ENCODE results near the gene ADARB1.

Gene ADARB1

DNA sequence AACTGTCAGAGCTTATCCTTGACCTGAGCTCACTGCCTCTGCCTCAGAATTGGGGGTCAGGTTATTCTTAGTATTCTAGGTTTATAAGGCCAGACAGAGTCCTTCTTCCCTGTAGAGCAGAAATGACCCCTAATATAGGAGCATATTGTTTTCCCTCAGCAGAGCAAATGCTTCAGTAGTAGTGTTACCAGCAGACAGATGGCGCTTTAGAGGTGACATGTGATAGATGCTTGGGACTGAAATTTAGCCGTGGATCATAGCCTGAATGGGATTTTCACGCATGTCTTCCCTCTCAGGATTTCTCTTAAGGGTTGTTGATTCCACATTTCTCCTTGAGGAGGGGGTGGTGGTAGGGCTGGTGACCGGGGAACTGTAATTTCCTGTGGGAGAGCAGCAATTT lies 24.5 kb downstream of the ADARB1 start:
- no peak for DNase-seq

DNA sequence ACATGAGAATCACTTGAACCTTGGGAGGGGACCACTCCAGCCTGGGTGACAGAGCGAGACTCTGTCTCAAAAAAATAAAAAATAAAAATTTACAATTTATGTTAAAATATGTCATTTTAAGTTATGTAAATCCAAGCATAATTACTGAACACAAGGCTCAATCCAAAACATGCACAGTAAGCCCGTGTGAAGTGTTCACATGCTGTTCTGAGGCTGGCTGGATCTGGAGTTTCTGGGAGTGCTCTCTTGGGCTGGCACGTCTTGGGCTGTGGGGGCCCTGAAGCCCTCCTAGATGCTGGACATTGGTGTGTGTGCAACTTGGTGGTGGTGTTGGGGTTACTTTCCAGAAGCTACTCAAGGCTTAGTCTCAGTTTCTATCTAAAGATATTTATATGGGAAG lies 25.2 kb downstream of the ADARB1 start:
- DNase-seq, result no peak

GRCh38 chr21:45100866-45101265 lies 26.5 kb downstream of the ADARB1 start:
- no peak for DNase-seq

DNA sequence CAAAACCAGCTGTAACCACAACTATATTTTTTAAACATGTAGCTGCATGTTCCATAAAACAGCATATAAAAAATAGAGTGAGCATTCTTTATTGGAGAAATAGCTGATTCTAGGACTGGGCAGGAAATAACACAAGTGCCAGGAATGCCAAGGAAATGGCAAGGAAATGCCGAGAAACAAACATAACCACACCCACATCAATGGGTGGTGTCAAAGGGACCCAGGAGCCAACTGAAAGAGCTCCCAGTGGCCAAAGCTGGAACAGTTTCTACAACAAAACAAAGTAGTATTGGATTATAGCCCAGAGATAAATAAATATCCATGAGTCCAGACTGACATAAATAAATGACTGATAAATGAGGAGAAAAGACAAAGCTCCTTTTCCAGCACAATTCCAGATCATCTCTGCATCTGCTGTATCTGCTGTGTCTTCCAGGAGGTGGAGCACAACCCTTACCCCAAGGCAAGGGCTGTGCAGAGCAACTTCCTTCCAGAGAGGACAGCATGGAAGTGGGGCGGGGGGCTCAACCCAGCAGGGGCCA lies 28.1 kb downstream of the ADARB1 start:
- DNase-seq, result no peak

DNA sequence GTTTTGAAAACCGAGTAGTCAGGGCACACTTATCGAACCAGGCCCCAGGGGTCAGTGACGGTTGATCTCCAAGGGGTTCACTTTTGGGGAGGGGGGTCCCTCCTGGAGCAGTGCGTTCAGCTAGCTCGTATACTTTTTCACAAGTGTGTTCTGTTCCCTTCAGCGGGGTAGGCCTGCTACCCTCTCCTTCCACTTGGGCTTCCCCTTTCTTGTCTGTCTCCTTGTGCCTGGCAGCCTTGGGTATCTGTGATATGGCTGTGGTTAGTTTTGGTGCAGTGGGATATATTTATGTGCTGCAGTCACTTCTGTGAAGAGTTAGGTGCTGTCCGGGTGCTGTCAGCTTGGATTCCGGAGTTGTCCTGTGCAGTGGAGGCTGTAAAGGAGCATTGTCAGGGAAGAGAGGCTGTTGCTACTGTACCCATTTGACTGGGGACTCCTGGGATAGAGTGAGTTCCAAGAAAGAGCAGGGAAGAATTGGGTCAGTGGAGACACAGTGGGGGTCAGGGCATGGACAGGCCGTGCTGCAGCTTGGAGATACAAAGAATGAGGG lies 29.7 kb downstream of the ADARB1 start:
- no peak for DNase-seq

GRCh38 chr21:45104560-45104959 lies 30.2 kb downstream of the ADARB1 start:
- no peak for DNase-seq

DNA sequence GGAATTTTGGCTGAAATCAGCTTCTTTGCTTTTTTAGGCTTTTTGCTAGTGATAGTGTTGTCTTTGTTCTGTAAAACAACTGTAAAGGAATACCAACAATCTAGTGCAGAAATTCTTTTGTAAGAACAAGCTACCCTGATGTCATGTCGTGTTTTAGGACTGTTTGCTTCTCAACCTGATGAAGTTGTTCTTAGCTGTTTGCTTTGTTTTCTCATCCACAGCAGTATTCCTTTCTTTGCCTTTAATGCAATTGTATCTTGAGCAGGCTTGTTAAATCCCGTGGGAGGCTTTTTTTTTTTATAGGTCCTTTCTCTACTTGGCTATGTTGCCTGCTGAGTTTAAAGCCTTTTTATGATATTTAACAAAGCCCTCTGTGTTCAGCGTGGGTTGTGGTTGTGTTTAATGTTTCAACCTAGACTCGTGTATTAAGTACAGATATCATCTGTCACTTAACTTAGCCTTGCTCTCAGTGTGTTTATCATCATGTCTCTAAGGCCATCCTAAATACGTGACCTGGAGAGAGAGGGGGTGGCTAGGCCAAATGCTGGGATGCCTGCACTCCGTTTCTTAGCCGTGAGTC lies 31.6 kb downstream of the ADARB1 start:
- no peak for DNase-seq

GRCh38 chr21:45108034-45108790 lies 33.8 kb downstream of the ADARB1 start:
- DNase-seq, result no peak

DNA sequence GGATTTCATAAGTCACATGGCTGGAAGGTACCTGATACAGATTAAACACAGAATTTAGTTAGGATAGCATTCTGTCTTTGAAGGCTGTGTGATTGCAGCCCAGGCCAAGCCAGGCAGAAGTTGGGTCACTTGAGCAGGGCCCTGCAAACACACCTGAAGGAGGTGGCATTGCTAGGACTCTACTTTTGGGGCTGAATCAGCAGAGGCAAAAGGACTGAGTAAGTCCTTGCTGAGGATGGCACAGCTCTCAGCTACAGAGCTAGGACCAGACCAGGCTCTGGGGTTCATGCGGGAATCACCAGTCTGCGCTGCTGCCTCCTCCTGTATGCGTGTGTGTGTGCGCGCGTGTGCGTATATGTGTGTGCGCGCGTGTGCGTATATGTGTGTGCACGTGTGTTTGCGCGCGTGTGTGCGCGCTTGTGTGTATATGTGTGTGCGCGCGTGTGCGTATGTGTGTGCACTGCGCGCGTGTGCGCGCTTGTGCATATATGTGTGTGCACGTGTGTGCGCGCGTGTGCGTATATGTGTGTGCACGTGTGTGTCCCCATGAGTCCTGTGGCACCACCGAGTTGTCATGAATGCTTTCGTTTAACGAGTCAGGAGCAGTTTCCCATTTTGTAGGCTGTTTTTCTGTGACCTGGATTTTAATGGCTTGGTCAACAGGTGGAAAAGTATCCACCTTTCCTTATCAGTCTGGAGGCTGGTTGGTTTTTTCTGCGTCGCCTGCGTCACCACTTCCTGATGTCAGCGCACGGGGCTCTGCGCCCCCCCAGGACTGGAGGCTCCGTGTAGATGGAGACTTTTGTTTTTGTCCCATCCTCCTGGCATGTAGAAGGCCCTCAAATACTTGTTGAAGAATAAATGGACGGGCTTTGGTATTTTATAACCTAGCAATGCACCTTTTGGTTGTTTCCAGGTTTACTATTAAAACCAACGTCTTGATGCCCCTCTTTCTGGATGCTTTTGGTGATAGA lies 34.7 kb downstream of the ADARB1 start:
- no peak for DNase-seq

DNA sequence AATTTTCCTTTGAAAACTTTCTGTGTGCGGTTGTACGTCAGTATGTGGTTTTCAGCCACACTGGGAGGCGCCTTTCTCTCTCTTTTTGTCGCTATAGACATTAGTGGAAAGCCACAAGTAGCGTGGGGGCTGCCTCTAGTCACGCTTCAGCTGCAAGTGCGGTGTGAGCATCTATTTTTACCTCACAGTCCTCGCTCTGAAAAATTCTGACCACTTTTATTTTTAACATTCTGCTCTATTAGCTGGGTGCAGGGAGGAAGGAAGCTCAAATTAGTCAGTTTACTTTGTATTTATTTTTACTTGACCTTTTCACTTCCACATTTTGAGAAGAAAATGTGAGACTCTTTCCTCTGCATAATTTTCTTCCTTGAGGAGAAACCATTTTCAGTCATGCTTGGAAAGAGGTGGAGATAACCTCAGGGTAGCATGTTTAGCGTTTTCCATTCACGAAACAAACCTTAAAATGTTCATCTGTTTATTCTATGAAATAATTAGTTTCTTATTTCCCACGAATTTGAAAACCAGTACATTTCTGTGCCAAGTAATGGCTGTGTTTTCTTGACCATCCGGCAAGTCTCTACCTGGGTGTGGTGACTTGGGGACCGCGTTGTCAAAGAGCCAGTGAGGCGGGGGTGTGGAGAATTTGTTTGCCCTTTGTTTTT lies 35.6 kb downstream of the ADARB1 start:
- peak; percentile 38 for DNase-seq

DNA sequence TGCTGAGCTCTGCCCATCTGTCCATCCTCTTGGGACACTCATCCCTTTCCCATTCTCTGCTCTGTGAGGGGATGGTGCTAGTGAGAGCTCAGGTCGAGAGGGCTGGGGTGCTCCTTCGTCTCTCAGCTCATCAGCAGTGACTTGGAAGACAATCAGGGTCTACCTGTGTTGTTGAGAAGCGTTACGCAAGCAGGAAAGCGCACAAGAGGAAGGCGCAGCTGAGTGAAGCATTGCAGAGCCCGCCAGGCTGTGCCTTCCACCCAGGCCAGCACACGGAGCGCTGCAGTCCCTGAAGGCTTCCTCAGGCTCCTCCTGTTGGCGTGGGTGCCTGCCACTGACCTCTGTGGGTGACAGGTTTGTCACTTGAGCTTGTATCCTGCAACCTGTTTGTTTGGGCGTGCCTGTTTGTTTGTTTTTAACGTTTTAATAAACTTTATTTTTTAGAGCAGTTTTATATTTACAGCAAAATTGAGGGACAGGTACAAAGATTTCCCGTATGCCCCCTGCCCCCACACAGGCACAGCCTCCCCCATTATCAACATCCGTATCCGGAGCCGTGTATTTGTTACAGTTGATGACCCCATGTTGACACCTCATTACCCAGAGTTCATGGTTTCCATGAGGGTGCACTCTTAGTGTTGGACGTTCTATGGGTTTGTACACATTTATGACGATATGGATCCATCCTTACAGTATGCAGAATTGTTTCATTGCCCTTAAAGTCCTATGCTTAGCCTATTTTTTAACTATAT lies 36.7 kb downstream of the ADARB1 start:
- DNase-seq, result no peak

- DNase-seq, result no peak
Measured at GRCh38 chr21:45111703-45112102, 37.3 kb downstream of the ADARB1 start.

GRCh38 chr21:45112371-45112770 lies 38.0 kb downstream of the ADARB1 start:
- DNase-seq, result no peak

GRCh38 chr21:45113543-45113942 lies 39.2 kb downstream of the ADARB1 start:
- DNase-seq, result no peak

DNA sequence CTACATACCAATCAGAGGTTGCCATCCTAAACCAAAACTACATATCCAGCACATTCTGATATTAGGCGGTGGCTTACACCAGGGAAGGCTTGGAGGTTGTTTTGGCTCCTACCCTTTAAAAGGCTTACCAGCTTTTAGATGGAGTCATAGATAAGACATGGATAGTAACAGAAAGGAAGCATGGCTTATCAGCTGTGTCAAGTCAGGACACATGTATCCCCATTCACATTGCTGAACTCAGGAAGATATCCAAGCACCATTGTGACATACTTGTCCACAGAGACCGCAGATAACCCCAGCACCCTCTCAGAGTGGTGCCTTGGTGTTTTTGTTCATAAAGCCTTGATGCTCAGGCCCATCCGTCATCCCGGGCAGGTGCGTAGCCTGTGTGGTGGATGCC lies 39.7 kb downstream of the ADARB1 start:
- DNase-seq, result no peak

DNA sequence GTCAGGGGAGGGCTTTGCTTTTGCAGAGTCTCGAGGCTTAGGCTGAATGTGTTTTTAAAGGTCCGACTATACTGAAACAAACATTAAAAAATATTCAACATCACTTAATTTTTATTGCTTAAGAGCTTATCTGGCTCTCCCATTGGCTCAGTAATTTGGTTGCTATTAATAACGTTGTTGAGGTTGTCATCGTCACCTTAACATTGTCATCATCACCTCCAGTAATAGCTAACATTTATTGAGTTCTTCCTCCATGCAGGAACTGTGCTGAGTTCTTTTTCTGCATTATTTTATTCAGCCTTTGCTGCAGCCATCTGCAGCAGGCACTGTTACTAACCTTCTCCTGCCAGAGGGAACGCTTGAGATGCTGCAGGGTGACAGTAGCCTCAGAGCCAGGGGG lies 40.1 kb downstream of the ADARB1 start:
- no peak for DNase-seq

GRCh38 chr21:45115141-45115540 lies 40.8 kb downstream of the ADARB1 start:
- no peak for DNase-seq

GRCh38 chr21:45116066-45116465 lies 41.7 kb downstream of the ADARB1 start:
- no peak for DNase-seq

DNA sequence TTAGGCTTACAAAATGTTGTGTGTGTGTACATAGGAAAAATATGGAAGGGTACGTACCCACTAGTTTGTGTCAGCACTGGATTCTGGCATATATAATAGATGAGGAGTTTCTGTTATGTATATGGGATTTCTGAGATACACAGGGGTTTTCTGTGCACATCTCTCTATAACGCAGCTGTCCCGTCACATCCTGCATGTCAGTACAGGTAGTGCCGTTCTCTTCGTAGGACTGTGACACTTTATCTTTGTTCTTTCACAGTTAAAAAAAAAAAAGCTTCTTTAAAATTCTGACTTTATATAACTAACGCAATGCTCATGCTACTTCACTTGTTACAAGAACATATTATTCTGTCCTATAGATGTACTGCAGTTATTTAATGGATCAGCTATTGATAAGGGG lies 42.9 kb downstream of the ADARB1 start:
- DNase-seq, result no peak

GRCh38 chr21:45118099-45118498 lies 43.7 kb downstream of the ADARB1 start:
- DNase-seq, result no peak

- no peak for DNase-seq
Measured at GRCh38 chr21:45119812-45120211, 45.4 kb downstream of the ADARB1 start.

GRCh38 chr21:45120975-45121374 lies 46.6 kb downstream of the ADARB1 start:
- no peak for DNase-seq

All from activated CD4-positive, alpha-beta T cell treated with anti-CD3 and anti-CD28 coated beads, Interleukin-2, Interleukin-6, amounts not matched to agents 100 ng/mL and 50 ng/mL, durations not matched to agents 16 hours and 8 hours (primary cell).